GM19240 (cell line): Measurements from ENCODE around the gene PIWIL4.
"Not testable (repeated sequence)": the region's sequence is repeated elsewhere in the genome, so short reads cannot be mapped to it uniquely, and the experiment has no call there.

Source experiments
- DNase-seq: peaks from one replicate; pipeline ENCODE4 v3.0.0; 2011; ENCODE audit warnings: low spot score; ENCODE audit not compliant: insufficient read length

Gene PIWIL4

DNA sequence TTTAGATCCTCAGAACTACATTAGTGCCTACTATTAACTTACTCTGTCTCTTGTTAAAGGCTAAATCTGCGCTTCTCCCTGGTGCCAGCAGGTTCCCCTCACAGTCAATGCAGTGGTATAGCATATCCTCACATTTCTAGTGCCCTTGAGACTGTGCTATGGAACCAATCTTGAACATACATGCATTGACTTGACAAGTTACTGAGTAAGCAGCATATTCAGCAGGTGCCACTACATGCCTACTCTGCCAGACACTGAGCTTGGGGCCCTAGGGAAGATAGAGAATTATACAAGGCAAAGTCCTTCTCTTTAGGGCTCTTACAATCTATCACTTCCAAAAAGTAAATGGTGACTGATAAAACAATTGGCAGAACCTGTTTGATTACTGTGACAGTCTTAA, 20.3 kb upstream of the PIWIL4 start:
- no peak for DNase-seq

DNA sequence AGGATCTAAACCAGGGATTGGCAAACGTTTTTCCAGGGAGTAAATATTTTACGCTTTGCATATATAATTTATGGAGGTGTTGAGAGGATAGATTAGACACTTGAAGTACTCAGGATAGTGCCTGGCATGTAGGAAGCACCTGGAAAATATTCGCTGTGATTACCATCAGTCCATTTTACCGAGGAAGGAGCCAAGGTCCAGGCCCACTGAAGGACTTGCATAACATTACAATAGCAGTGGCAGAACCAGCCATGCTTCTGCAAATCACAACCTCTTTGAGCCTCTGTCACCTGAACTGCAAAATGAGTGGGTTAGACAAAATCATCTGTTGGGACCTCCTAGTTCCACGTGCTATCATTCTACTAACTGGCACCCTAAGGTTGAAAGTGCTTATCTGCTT, 18.0 kb upstream of the PIWIL4 start:
- DNase-seq, result no peak

DNA sequence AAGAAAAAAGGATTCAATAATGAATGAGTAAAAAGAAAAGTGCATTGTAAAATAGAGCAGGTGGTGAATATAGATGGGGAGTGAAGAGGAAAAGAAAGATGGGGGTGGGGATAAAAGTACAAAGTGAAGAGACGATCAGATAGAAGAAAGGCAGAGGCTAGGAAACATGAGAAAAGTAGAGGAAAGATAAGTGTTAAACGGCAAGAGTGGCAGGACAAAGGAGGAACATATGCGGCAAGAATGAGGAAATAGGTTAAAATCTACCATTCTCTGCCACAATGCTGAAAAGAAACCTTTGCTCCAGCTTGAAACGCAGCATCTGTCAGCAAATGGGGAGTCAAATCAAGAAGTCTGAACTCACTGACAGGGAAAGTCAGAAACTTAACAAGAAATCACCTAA, 16.7 kb upstream of the PIWIL4 start:
- no peak for DNase-seq

DNA sequence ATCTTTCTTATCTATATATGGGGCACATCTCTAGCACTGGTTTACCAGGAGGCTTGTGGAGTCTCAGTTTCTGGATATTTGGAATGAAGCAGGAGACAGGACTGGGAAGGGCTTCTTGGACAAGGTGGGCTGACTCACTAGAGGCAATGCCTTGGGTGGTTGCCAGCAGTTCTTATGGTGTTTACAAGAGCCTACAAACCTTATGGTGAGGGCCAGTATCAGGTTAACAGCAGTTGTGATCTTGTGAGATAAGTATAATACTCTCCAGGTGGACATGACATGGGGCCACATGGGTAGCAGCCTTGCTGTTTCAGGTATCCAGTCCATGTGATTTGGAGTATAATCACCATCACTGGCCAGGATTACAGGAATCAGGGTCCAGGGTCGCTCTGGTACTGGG, 13.2 kb upstream of the PIWIL4 start:
- DNase-seq, result no peak

DNA sequence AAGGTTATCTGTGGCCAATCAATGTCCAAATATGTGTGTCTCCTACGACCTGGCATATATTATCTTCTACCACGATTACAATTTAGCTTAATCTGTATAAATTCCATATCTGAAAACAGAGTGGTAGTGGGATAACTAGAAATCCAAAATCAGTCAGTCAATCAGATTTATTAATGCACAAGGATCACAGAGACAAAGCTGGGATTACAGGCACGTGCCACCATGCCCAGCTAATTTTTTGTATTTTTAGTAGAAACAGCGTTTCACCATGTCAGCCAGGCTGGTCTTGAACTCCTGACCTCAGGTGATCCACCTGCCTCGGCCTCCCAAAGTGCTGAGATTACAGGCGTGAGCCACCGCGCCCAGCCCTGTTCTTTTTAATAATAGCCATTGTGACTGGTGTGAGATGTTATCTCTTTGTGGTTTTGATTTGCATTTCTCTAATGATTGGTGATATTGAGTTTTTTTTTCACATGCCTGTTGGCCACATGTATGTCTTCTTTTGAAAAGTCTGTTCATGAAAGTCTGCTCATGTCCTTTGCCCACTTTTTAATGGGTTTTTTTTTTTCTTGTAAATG, 11.3 kb upstream of the PIWIL4 start:
- not testable (repeated sequence) for DNase-seq

DNA sequence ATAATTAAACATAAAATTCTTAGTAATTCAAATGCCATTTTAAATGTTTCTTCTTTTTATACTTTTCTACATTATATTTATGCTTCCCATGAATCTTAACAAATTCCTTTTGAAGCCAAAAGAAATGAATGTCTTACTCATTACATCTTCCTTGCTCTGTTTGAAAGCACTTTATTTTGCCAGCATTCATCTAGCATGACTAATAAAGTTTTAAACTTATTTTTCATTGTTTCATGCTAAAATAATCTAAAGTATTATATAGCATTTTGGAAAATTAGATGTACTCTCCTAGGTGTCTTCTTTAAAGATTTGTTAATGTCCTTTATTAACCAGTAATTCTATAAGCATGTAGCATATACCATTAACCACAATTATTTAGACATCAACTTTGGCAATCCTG, 9.7 kb upstream of the PIWIL4 start:
- DNase-seq, result no peak

DNA sequence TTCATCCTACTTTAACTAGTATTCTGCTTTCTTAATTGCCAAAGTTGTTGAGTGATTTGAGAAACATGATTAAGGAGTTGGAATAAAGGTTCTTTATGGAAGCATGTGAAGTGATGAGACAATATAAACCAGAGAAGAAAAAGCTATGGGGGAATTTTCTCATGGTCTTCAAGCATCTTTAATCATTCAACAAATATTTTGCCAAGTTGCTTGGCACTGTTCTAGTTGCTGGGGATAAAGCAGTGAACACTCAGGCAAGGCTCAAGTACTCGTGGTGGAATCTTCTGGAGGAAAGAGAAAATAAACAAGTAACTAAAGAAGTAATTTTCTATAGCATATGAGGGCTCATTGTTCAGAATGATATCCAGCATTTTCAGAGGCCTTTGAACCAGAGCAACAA, 9.2 kb upstream of the PIWIL4 start:
- DNase-seq, result no peak

DNA sequence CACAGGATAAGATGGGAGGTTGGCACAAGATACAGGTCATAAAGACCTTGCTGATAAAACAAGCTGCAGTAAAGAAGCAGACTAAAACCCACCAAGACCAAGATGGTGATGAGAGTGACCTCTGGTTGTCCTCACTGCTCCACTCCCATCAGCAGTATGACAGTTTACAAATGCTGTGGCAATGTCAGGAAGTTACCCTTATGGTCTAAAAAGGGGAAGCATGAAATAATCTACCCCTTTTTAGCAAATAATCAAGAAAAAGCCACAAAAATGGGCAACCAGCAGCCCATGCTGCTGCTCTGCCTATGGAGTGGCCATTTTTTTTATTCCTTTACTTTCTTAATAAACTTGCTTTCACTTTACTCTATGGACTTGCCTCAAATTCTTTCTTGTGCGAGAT, 8.7 kb upstream of the PIWIL4 start:
- DNase-seq, result no peak

DNA sequence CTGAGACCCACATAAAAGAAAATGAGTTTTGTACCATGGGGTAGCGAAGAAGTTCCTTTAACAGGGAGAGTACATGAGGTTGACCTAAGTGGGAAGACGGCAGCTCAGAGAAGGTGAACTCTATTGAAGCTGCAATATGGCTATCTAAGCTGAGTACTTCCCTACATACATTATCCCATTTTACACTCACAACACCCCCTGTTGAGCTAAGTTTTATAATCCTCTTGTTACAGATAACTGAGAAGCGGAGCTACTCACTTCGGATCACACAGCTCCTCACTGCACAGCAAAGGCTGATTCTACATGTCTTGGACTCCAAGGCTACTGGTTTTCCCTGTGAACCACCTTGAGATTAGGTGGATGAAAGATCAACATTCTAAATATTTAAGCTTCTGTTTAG, 8.2 kb upstream of the PIWIL4 start:
- DNase-seq, result no peak

DNA sequence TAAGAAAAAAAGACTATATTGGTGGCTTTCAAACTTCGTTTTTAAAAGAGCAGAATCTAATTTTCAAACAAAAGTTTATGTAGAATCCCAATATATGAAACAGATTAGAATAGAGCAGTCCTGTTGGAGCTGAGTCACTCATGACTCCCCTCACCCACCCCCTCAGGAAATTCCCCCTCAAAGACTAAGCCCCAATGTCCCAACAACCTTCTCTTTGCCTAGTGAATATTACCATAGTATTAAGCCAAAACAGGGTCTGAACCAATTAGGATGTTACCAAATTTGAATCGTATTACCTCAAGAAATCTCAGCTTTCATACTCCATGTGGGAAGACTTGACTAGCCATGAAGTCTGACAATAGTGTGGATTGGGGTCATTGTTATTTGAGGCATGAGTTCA, 7.8 kb upstream of the PIWIL4 start:
- DNase-seq, result no peak

DNA sequence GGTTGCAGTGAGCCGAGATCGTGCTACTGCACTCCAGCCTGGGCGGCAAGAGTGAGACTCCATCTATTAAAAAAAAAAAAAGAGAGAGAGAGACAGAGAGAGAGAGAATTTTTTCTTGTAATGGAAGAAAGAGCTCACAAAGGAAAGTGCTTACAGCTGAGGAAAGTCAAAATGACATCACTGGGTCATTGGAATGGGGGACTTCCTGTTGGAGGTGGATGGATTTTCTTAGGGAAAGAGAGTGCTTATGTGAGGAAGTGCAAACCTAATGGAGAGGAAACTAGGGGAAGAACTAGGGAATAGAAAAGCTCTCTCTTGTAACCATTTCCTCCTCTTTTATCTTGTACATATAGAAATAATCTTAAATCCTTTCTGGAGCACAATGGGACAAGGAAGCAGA, 6.3 kb upstream of the PIWIL4 start:
- DNase-seq, result no peak

DNA sequence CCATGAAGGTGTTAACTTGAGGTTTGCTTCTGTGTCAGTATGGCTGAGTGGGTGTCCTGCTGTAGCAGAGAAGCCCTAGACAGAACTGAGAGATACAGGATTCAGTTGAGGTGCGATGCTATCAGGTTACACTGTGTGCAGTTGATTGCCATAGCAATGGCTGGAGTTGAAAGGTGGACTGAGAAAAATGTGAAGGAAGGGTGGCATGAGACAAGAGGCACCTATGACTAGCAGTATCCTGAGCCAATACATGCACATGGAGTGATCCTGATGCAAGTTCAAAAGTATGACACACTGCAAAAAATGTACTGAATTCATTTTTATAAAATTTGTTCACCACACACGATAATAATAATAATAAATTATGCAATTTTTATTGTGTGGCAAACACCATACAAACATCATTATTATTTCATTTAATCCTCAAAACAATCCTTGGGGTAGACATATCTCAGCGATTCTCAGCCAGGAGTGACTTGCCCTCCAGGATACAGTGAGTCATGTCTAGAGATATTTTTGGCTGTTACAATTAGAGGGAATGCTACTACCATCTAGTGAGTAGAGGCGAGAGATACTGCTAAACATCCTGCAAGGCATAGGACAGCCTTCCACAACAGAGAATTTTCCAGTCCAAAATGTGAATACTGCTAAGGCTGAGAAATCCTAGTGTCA, 3.9 kb upstream of the PIWIL4 start:
- DNase-seq, result no peak

DNA sequence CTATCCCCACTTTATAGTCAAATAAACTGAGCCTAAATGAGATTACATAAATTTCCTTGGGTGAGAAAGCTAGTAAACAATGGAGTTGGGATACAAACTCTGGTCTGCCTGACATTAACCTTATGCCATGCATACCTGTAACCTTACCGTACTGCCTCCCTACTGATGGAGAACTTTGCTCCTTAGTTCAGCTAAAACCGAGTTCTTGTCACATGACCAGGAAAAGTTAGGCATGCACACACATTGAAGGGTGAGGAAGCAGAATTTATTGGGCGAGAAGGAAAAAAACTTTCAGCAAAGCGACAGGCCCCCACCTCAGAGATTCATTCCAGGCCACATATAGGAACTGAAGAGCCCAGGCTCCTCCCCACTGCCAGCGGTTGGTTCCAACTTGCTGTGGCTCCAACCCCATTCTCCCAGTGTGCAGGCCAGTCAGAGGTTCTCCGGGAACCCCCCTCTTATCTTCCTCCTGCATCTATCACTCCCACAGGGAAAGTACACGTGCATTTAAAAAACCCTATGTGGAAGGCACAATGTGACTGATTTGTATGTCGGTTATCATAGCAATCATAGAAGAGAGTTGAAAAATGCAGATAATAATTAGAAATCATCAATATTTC, 3.2 kb upstream of the PIWIL4 start:
- DNase-seq, result no peak

DNA sequence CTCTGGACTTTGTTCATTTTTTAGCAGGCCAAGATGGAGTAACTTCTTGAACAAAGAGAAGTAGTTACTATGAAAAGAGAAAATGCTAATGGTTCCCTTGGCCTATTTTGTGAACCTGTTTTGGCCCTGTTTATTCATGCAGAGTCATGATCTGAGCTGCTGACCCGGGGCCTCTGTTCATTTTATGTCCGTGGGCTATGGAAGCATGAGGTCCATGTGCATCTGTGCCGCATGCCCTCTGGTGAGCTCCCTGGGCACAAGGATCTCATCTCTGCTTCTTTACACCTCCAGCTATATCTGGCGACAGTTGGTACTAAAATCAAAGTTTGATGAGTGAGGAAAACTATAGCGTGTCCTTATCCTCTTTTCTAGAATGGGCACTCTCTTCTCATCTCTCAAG, 1.0 kb downstream of the PIWIL4 start:
- DNase-seq, result no peak

DNA sequence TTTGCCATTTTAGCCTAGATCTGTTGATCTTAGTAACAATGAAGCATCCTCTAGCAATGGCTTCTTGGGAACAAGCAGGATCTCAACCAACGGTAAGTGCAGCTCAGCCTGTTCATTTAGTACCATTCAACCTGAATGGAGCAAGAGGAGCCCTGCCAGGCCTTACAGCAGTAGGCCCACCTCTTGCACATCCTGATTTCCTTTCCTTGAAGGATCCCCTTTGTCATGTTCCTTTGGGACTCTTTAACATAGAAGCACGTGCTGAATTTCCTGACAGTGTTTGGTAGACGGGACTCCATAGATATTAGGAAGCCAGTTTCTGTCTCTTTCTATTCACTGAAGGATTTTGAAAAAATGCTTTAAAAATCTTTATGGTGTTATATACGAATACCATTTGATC, 1.5 kb downstream of the PIWIL4 start:
- no peak for DNase-seq

DNA sequence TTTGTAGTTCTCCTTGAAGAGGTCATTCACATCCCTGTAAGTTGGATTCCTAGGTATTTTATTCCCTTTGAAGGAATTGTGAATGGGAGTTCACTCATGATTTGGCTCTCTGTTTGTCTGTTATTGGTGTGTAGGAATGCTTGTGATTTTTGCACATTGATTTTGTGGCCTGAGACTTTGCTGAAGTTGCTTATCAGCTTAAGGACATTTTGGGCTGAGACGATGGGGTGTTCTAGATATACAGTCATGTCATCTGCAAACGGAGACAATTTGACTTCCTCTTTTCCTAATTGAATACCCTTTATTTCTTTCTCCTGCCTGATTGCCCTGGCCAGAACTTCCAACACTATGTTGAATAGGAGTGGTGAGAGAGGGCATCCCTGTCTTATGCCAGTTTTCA, 5.8 kb downstream of the PIWIL4 start:
- DNase-seq, result not testable (repeated sequence)

DNA sequence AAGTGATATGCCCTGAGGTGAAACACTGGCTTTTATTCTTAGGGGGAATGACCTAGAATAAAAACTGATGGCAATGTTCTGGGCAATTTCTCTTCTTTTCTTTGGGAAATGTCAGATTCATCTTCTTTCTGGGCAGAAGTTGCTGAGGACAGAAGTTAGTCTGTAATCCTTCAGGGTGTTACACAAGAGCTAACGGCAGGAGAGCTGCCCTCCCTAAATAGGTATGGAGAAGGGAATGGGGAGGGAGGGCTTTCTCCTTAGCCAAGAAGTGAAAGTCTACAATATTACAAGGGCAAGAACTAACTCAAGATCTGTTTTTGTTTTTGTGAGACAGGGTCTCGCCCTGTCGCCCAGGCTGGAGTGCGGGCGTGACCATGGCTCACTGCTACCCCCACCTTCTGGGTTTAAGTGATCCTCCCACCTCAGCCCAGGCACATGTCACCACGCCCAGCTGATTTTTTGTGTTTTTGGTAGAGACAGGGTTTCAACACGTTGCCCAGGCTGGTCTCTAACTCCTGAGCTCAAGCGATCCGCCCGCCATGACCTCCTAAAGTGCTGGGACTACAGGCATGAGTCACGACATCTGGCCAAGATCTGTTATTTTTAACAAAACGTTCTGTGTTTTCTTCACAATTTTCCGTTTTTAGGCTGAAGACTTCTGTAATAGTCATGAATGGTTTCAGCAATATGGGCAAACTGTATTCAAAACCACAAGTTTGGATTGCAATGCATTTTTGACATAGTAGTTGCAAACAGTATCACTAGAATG, 7.2 kb downstream of the PIWIL4 start:
- DNase-seq, result no peak

DNA sequence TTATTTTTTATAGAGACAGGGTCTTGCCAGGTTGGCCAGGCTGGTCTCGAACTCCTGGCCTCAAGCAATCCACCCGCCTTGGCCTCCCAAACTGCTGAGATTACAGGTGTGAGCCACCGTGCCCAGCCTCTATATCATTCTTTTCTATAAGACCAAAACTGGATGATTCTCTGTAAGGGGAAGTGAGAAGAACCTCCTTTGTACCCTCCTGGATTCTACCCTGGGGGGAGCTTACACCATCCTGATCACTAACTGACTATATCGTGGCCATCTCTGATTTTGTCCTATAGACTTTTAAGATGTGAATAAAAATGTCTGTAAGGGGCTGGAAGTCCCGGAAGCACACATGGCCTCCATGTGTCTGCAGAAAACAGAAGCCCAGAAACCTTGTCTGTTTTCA, 9.1 kb downstream of the PIWIL4 start:
- DNase-seq, result no peak

DNA sequence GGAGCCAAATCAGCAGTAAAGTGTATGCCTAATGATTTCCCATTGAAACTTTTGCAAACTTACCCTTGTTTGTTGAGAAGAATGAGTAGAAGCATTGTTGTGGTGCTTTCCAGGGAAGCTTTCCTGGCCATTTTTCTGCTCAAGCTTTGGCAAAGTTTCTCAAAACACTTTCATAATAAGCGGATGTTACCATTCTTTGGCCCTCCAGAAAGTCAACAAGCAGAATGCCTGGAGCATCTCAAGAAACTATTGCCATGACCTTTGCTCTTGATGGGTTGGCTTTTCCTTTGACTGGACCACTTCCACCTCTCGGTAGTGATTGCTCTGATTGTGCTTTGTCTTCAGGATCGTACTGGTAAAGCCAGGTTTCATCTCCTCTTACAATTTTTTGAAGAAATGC, 10.7 kb downstream of the PIWIL4 start:
- DNase-seq, result no peak

DNA sequence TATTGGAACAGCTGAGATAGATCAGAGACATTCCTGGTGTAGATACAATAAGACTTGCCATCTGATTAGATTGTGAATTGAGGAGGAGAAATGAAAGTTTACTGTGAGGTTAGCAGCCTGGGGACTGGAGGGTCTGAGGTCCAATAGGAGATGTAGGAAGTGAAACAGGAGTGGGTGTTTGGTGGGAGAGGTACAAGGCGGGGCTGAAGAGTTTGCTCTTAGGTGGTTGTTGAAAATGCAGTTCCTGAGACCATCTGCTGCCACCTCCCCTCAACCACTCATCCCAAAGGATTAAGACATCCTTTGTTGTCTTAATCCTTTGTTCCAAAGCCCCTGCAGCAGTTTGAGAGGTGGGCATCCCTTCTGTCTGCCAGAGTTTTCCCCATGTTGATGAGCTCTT, 14.8 kb downstream of the PIWIL4 start:
- no peak for DNase-seq

DNA sequence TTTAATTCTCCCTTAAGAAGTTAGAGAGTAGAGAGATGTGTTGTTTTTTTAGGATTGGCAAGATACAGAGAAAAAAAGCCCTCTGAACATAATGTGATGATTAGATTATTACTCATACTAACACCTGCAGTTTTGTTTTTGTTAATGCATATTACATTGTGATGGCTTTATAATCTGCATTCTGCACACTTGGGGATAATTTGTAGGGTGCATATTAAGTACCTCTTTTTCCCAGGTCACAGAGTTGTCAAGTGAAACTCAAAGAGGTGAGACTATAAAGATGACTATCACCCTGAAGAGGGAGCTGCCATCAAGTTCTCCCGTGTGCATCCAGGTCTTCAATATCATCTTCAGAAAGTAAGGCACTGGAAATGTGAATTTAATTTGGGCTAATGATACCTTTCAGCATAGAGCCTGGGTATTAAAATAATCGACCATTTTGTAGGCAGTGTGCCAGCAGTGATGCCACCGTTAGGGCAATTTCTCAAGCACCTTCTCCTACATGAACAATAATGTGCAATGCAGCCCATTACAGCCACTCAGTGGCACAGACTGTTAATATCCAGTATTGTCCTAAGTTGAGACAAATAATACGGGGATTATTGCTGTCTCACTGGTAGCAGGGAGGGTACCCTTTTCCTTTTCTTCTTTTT, 16.2 kb downstream of the PIWIL4 start:
- no peak for DNase-seq
